Large intestine (tissue), 3 donors: ENCODE data around the gene NIPAL3. TPM values are rescaled to one million over a fixed set of nuclear protein-coding genes. Genes with fewer than 3 reads are reported as not detected.
"Not testable (repeated sequence)": the region's sequence is repeated elsewhere in the genome, so short reads cannot be mapped to it uniquely, and the experiment has no call there.

ENCODE experiments used
- DNase-seq, 2 donors: peaks; one replicate each; pipeline versions ENCODE4 v3.0.0 to v3.0.0-alpha.2; 2013
- H3K27ac ChIP-seq: one replicate; pipeline ENCODE4 v1.5.1; 2013; ENCODE audit warnings: low read length
- H3K27me3 ChIP-seq: 2 replicates; pipeline ENCODE4 v1.6.1; 2013; ENCODE audit warnings: low read length; ENCODE audit not compliant: control insufficient read depth, insufficient read depth
- H3K36me3 ChIP-seq: 2 replicates; pipeline ENCODE4 v1.6.1; 2013; ENCODE audit warnings: low read length; ENCODE audit not compliant: control insufficient read depth, insufficient read depth
- H3K4me1 ChIP-seq: one replicate; pipeline ENCODE4 v1.6.1; 2013; ENCODE audit warnings: low read length; ENCODE audit not compliant: control insufficient read depth, insufficient read depth
- H3K4me3 ChIP-seq: one replicate; pipeline ENCODE4 v1.5.1; 2013; ENCODE audit warnings: low read length
- H3K9me3 ChIP-seq: one replicate; pipeline ENCODE4 v1.6.1; 2013; ENCODE audit warnings: mild to moderate bottlenecking, low read depth, low read length, moderate library complexity; ENCODE audit not compliant: control insufficient read depth
- WGBS: methylation state at CpG from one replicate; pipeline ENCODE4 v1.1.5; 2013; ENCODE audit warnings: low lambda C conversion rate; ENCODE audit not compliant: insufficient coverage; 5-methylcytosine and 5-hydroxymethylcytosine counted together
- polyA plus RNA-seq: library from polyadenylated mRNA; unstranded; fragments of 120-200 nt; gene quantifications from one replicate; pipeline ENCODE4 v1.2.1, GENCODE V29; 2013

Gene NIPAL3
- polyA plus RNA-seq, 1 donor: 16.0 TPM

DNA sequence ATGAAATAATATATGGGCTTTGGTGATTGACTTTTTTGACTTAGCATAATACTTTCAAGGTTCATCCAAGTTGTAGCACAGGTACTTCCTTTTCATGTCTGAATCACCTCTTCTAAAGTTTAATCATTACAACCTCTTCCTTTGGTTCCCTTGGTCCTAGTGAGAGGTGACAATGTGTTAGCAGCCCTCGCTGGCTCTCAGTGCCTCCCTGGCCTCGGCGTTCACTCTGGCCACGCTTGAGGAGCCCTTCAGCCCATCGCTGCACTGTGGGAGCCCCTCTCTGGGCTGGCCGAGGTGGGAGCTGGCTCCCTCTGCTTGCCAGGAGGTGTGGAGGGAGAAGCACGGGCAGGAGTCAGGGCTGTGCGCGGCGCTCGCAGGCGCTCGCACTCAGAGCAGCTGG is 74.1 kb downstream of the NIPAL3 start:
- H3K4me1 ChIP-seq: no peaks in the 10 kb centered on the region
- H3K27ac ChIP-seq: no peak overlapping the region
- no peaks in the 10 kb centered on the region for H3K27me3 ChIP-seq
- no peak for DNase-seq
- peaks cover 10% of the 10 kb centered on the region for H3K9me3 ChIP-seq
- no CpG with 5 or more reads among the region's 13 CpGs for WGBS
- H3K4me3 ChIP-seq: no peak overlapping the region
- H3K36me3 ChIP-seq: no peaks in the 10 kb centered on the region

DNA sequence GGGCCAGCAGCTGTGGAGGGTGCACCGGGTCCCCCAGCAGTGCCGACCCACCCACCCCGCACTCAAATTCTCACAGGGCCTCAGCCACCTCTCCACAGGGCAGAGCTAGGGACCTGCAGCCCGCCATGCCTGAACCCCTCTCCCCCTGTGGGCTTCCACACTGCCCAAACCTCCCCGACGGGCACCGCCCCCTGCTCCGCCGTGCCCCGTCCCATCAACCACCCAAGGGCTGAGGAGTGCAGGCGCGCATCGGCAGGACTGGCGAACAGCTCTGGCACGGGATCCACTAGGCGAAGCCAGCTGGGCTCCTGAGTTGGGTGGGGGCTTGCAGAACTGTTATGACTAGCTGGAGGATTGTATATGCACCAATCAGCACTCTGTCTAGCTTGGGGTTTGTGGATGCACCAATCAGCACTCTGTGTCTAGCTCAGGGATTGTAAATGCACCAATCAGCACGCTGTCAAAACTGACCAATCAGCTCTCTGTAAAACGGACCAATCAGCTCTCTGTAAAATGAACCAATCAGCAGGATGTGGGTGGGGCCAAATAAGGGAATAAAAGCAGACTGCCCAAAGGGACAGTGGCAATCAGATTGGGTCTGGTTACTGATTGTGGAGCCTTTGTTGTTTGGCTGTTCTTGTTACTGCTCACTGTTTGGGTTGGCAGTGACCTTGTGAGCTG is 74.6 kb downstream of the NIPAL3 start:
- H3K9me3 ChIP-seq: peaks cover 10% of the 10 kb centered on the region
- no CpG with 5 or more reads among the region's 18 CpGs for WGBS
- DNase-seq: no peak

DNA sequence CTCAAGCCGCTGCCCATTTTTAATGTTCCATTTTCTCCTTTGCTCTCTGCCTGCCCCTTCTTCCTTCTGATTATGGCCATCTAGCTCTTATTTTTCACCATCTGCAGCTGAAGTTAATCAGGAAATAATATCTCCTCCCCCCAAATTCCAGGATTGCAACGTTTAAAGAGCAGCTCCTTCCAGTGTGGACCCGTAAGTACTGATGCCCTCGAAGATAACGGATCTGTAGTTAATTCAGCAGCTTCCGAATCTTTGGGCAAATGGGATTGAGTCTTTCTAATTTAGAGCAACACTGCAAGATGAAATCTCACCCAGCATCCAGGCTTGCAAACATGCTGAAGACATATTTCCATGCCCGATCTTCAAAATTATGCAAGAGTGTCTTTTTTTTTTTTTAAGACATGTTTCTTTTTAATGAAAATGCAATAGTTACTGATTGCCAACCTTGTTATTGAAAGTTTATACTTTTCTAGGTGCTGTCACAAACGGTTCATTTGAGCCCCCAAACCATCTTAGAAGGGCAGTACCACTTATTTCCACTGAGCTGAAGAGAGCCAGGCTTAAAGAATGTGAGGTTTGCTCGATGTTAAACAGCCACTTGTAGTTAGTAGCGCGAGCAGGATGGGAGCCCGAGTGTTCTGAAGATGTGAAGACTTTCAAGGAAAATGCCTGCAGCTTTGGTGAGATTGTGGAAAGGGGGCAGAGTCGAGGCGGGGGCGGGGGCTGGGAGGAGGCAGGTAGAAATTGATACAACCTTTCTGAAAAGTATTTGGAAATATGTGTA is 76.2 kb downstream of the NIPAL3 start:
- DNase-seq: no peak
- Histone ChIP-seq H3K4me3 (no peak overlapping the region), H3K4me1 (no peaks in the 10 kb centered on the region), H3K36me3 (no peaks in the 10 kb centered on the region), H3K27me3 (no peaks in the 10 kb centered on the region), H3K27ac (no peak overlapping the region), H3K9me3 (peaks cover 10% of the 10 kb centered on the region)
- 63% methylated on average over 2 of the region's 15 CpGs for WGBS

More for the DNA sequence above, 74.6 kb downstream of the NIPAL3 start:
- H3K4me1 ChIP-seq: no peaks in the 10 kb centered on the region
- no peak overlapping the region for H3K27ac ChIP-seq
- H3K27me3 ChIP-seq: no peaks in the 10 kb centered on the region
- no peak overlapping the region for H3K4me3 ChIP-seq
- no peaks in the 10 kb centered on the region for H3K36me3 ChIP-seq

DNA sequence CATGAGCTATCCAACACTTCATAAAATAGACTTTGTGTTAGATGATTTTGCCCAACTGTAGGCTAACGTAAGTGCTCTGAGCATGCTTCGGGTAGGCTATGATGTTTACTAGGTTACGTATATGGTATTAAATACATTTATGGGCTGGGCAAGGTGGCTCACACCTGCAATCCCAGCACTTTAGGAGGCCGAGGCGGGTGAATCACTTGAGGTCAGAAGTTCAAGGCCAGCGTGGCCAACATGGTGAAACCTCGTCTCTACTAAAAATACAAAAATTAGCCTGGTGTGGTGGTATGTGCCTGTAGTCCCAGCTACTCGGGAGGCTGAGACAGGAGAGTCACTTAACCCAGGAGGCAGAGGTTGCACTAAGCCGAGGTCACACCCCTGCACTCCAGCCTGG is 77.3 kb downstream of the NIPAL3 start:
- H3K9me3 ChIP-seq, H3K27ac ChIP-seq, DNase-seq, H3K27me3 ChIP-seq, H3K36me3 ChIP-seq, H3K4me3 ChIP-seq, H3K4me1 ChIP-seq: not testable (repeated sequence)
- WGBS: no CpG with 5 or more reads among the region's 9 CpGs

DNA sequence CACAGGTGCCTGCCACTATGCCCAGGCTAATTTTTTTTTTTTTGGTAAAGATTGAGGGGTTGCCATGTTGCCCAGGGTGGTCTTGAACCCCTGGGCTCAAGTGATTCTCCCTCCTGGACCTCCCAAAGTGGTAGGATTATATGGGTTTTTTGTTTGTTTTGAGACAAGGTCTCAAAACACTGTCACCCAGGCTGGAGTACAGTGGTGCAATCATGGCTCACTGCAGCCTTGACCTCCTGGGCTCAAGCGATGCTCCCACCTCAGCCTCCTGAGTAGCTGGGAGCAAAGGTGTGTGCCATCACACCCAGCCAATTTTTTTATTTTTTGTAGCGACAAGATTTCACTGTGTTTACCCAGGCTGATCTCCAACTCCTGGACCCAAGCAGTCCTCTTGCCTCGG is 78.2 kb downstream of the NIPAL3 start:
- Histone ChIP-seq H3K4me1 (no peaks in the 10 kb centered on the region), H3K36me3 (no peaks in the 10 kb centered on the region), H3K9me3 (peaks cover 10% of the 10 kb centered on the region), H3K4me3 (no peak overlapping the region), H3K27ac (no peak overlapping the region), H3K27me3 (no peaks in the 10 kb centered on the region)
- no CpG with 5 or more reads among the region's 3 CpGs for WGBS
- no peak for DNase-seq

DNA sequence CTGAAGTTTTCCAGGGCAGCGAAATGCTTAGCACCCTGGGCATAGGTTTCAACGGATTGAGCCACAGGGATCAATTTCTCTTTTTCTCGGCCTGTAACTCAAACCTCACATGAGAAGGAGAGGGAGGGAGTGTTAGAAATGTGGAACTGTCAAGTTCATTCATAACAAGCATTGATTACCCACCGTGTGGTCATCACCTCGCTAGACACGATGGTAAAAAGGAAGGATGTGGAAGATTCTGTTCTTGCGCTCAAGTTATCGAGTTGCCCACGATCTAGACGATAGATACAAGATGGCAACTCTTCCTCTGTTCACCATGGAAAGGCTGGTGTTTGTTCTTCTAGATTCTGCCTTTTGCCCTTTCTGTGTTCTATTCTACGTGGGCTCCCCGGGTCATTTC is 83.0 kb downstream of the NIPAL3 start:
- Histone ChIP-seq H3K9me3 (no peaks in the 10 kb centered on the region), H3K4me3 (no peak overlapping the region), H3K4me1 (peaks cover 8% of the 10 kb centered on the region), H3K27me3 (peaks cover 4% of the 10 kb centered on the region), H3K27ac (no peak overlapping the region), H3K36me3 (no peaks in the 10 kb centered on the region)
- no peak for DNase-seq
- 100% methylated on average over 2 of the region's 12 CpGs for WGBS

DNA sequence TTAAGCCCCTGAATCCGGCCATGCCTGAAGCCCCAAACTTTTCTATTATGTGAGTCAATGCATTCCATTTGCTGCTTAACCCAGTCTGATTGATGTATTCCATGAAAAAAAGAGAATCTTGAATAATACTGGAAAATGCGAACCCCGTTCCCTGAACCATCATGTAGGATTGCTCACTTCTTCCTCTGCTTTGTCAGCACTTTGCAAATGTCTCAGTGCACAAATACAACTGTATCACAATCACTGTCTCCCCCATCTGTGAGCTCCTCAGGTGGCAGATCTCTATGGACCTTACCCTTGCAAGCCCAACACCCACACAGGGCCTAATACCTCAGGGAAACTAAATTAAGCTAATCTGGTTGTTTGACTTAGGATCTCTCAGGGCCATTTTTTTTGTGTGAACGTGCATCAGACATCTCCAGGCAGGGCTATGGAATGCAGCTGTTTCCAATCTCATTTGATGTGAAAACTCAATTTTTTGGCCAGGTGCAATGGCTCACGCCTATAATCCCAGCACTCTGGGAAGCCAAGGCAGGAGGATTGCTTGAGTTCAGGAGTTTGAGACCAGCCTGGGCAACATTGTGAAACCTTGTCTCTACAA is 84.9 kb downstream of the NIPAL3 start:
- WGBS: no CpG with 5 or more reads among the region's 5 CpGs
- Histone ChIP-seq H3K4me1 (peaks cover 8% of the 10 kb centered on the region), H3K27me3 (peaks cover 4% of the 10 kb centered on the region), H3K4me3 (no peak overlapping the region), H3K27ac (no peak overlapping the region), H3K9me3 (no peaks in the 10 kb centered on the region), H3K36me3 (no peaks in the 10 kb centered on the region)
- DNase-seq: peak in 1 of 2 donors; percentile 14

DNA sequence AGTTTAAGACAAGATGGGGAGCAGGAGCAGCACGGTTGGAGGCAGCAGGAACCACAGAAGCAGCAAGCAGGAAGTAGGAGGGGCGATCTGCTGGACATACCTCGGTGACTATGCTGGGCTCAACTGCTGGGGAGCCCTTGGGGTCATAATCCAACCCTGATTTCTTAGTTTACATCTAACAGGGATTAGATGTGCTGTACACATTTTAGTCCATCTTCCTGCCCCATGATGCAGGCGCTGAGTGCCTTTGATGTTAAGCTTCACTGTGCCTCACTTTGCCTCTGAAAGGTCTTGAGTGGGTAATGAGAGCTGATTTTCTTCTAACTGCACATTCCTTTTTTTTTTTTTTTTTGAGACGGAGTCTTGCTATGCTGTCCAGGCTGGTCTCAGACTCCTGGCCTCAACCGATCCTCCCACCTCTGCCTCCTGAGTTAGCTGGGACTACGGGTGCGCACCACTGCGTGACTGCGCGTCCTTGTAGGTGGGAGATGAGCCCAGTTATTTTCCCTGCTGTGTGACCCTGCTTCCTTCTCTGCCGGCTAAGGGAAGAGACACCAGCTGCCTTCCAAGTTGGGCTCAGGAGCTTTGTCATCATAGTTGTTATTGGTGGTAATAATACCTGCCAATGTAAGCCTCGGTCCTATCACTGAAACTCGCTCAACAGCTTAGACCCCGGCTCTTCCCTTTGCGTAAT is 85.9 kb downstream of the NIPAL3 start:
- Histone ChIP-seq H3K9me3 (no peaks in the 10 kb centered on the region), H3K4me3 (peak overlapping the region; percentile 91), H3K27ac (peak overlapping the region; percentile 96), H3K36me3 (no peaks in the 10 kb centered on the region), H3K4me1 (peaks cover 8% of the 10 kb centered on the region), H3K27me3 (peaks cover 4% of the 10 kb centered on the region)
- peak; percentile 9 to 63 for DNase-seq
- no CpG with 5 or more reads among the region's 16 CpGs for WGBS

DNA sequence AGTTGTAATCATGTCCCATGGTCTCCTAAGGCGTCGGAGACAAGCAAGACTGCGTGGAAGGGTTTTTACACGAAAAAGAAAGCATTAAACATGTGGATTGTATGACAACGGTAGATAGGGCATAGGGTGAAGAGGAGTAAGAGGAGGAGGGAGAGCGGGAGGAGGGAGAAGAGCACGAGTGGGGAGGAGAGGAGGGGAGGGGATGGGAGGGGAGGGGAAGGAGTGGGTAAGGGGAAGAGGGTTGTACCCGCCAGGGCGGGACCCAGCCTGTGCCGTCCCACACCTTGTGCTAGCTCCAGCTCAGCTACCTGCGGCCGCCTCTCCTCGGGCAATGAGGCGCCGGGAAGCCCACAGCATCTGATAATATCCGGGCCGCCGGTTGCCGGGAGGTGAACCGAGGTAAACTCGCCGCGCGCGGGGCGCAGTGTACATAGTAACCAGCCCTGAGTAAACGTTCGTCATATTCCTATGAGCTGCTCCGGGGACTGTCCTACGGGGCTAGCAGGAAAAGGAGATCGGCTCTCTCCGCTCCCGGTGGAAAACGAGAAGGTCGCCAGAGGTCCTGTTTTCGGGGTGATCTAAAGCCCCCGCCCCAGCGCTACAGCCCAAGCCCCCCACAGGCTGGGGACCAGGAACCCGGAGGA is 86.6 kb downstream of the NIPAL3 start:
- Histone ChIP-seq H3K36me3 (no peaks in the 10 kb centered on the region), H3K27ac (peak overlapping the region; percentile 96), H3K4me3 (peak overlapping the region; percentile 91), H3K4me1 (peaks cover 13% of the 10 kb centered on the region), H3K9me3 (no peaks in the 10 kb centered on the region), H3K27me3 (peaks cover 4% of the 10 kb centered on the region)
- WGBS: 0% methylated on average over 1 of the region's 39 CpGs
- peak; percentile 79 to 93 for DNase-seq

DNA sequence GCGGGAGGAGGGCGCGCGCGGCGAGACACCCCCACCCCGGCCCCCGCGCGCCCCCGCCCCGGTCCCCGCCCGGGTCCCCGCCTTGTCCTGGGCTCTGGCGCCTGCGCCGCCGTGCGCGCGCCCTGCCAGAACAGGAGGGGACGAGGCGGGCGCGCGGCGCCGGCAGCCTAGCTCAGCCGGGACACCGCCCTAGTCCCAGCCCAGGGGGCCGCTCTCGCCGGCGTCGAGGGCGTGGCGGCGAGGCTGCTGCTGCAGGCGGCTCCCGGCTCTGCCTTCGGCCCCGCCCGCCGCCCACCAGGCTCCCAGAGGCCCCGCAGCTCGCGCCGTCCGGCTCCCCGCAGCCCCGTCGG is 87.1 kb downstream of the NIPAL3 start, which contains the start of gene RCAN3:
RCAN3 (plus strand) TSS at position 128 of the 350 bp plus-strand sequence. CDS start 11,537 bp downstream, outside the sequence.
- WGBS: no CpG with 5 or more reads among the region's 53 CpGs
- no peaks in the 10 kb centered on the region for H3K36me3 ChIP-seq
- peaks cover 4% of the 10 kb centered on the region for H3K27me3 ChIP-seq
- no peaks in the 10 kb centered on the region for H3K9me3 ChIP-seq
- peak within 1 kb of the TSS; percentile 96 for H3K27ac ChIP-seq
- DNase-seq: peak; percentile 91 to 95
- H3K4me3 ChIP-seq: peak within 1 kb of the TSS; percentile 91
- peaks cover 14% of the 10 kb centered on the region for H3K4me1 ChIP-seq
